KMS-11 (cell line): ENCODE results near the gene KHK.

Experiments
- H2AFZ ChIP-seq: fragments of 200-600 bp; sonication (generic); 2 replicates; pipeline ENCODE4 v1.6.1; 2016; ENCODE audit warnings: antibody characterized with exemption, mixed run types, low read depth
- H3K27ac ChIP-seq: fragments of 200-600 bp; sonication (generic); 2 replicates; pipeline ENCODE4 v1.6.1; 2016; ENCODE audit warnings: mild to moderate bottlenecking, mixed run types
- H3K27me3 ChIP-seq: fragments of 200-600 bp; sonication (generic); 2 replicates; pipeline ENCODE4 v1.6.1; 2017; ENCODE audit warnings: mild to moderate bottlenecking, low read depth, mixed run types, moderate library complexity; ENCODE audit not compliant: insufficient read depth
- H3K36me3 ChIP-seq: fragments of 200-600 bp; sonication (generic); 2 replicates; pipeline ENCODE4 v1.6.1; 2017; ENCODE audit warnings: mild to moderate bottlenecking, mixed run types; ENCODE audit not compliant: insufficient read depth
- H3K4me1 ChIP-seq: fragments of 200-600 bp; sonication (generic); 2 replicates; pipeline ENCODE4 v1.6.1; 2016; ENCODE audit warnings: mild to moderate bottlenecking, low read depth, mixed run types; ENCODE audit not compliant: poor library complexity, severe bottlenecking
- H3K4me2 ChIP-seq: fragments of 200-600 bp; sonication (generic); 2 replicates; pipeline ENCODE4 v1.7.0; 2016; ENCODE audit warnings: mild to moderate bottlenecking, mixed run types
- H3K4me3 ChIP-seq: fragments of 200-600 bp; sonication (generic); IDR thresholded peaks from 2 replicates; pipeline ENCODE4 v1.6.1; 2017; ENCODE audit warnings: low read depth, low read length, mixed read lengths; ENCODE audit not compliant: insufficient read depth
- H3K79me2 ChIP-seq: fragments of 200-600 bp; sonication (generic); 2 replicates; pipeline ENCODE4 v1.6.1; 2016; ENCODE audit warnings: low read depth, mixed run types; ENCODE audit not compliant: insufficient read depth
- H3K9ac ChIP-seq: fragments of 200-600 bp; sonication (generic); 2 replicates; pipeline ENCODE4 v1.6.1; 2016; ENCODE audit warnings: mild to moderate bottlenecking, mixed run types
- H4K20me1 ChIP-seq: fragments of 200-600 bp; sonication (generic); 2 replicates; pipeline ENCODE4 v1.6.1; 2016; ENCODE audit warnings: mild to moderate bottlenecking, mixed run types; ENCODE audit not compliant: insufficient read depth
- TF ChIP-seq, protein P1 (sequence below): fragments of 200-600 bp; sonication (generic); conservative IDR thresholded peaks from 2 replicates; pipeline ENCODE4 v1.6.1; 2017; ENCODE audit warnings: low read depth, mild to moderate bottlenecking, antibody characterized with exemption, low read length, moderate library complexity, mixed read lengths

KHK gene

DNA sequence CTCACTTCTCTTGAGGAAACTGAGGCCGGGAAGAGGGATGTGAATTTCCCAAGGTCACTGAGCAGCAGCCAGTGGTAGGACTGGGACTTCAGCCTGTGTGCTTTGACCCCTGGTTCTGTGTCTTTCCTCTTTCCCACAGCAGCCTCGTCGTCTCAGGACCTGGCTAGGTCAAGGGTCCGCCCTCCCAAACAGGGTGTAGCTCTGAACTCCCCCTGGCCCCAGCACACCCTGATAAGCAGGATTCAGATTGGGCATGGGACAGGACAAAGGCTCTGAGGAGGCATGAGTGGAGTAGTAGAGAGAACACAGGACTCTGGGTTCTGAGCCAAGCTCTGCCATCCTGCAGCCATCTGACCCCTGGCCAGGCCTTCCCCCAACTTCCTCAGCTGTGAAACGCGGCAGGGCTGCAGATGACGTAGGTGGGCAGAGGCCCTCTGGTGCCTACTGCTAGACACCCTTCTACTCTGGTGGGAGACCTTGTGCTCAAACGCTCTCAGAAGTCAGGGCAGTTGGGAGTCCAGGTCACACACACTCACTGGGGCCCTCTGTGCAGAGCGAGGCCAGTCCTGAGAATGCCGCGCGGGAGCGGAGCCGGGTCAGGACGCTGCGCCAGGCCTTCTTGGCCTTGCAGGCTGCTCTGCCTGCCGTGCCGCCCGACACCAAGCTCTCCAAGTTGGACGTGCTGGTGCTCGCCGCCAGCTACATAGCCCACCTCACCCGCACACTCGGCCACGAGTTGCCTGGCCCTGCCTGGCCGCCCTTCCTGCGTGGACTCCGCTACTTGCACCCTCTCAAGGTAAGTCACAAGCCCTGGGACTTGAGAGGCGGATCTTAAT is 63.2 kb downstream of the KHK start:
- Histone ChIP-seq H3K27me3 (no peaks in the 10 kb centered on the region), H4K20me1 (no peaks in the 10 kb centered on the region), H3K27ac (no peak overlapping the region), H3K4me1 (no peaks in the 10 kb centered on the region), H3K9ac (no peak overlapping the region), H3K36me3 (no peaks in the 10 kb centered on the region), H3K79me2 (no peaks in the 10 kb centered on the region), H3K4me3 (no peak overlapping the region), H3K4me2 (no peak overlapping the region), H2AFZ (no peak overlapping the region)
- TF ChIP-seq, protein P1, sequence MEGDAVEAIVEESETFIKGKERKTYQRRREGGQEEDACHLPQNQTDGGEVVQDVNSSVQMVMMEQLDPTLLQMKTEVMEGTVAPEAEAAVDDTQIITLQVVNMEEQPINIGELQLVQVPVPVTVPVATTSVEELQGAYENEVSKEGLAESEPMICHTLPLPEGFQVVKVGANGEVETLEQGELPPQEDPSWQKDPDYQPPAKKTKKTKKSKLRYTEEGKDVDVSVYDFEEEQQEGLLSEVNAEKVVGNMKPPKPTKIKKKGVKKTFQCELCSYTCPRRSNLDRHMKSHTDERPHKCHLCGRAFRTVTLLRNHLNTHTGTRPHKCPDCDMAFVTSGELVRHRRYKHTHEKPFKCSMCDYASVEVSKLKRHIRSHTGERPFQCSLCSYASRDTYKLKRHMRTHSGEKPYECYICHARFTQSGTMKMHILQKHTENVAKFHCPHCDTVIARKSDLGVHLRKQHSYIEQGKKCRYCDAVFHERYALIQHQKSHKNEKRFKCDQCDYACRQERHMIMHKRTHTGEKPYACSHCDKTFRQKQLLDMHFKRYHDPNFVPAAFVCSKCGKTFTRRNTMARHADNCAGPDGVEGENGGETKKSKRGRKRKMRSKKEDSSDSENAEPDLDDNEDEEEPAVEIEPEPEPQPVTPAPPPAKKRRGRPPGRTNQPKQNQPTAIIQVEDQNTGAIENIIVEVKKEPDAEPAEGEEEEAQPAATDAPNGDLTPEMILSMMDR, result no peak
